Gastroesophageal sphincter (tissue), 4 donors: ENCODE measurements around the gene TBL1XR1. TPM values are rescaled to one million over a fixed set of nuclear protein-coding genes. Genes with fewer than 3 reads are reported as not detected.

Experiments used
- ATAC-seq: fragments of 150-250 bp; one replicate; pipeline ENCODE4 v1.9.1; 2016; ENCODE audit warnings: mild to moderate bottlenecking, moderate library complexity
- H3K27ac ChIP-seq, 4 donors: fragments of 200-600 bp; sonication (generic) in 3 of 4; 1 replicate in 3 of 4; 2 replicates in 1 of 4; pipeline ENCODE4 v1.5.1; 2016 to 2019
- H3K27me3 ChIP-seq: fragments of 200-600 bp; sonication (generic); one replicate; pipeline ENCODE4 v1.5.1; 2019
- H3K36me3 ChIP-seq, 2 donors: fragments of 200-600 bp; sonication (generic); one replicate each; pipeline ENCODE4 v1.5.1; 2019; ENCODE audit warnings: control low read depth in 1 of 2
- H3K4me1 ChIP-seq, 3 donors: fragments of 200-600 bp; sonication (generic); 1 replicate in 2 of 3; 2 replicates in 1 of 3; pipeline ENCODE4 v1.5.1; 2016 to 2019; ENCODE audit warnings: control low read depth in 2 of 3
- H3K4me3 ChIP-seq, 2 donors: fragments of 200-600 bp; sonication (generic); one replicate each; pipeline ENCODE4 v1.5.1; 2019; ENCODE audit warnings: mild to moderate bottlenecking in 1 of 2, moderate library complexity in 1 of 2
- H3K9me3 ChIP-seq, 3 donors: fragments of 200-600 bp; sonication (generic); one replicate each; pipeline ENCODE4 v1.5.1; 2017 to 2019; ENCODE audit warnings: control low read depth in 2 of 3
- CTCF ChIP-seq, 4 experiments: fragments of 200-600 bp in 2 of 4; fragments of 450-650 bp in 2 of 4; sonication (generic) in 1 of 4; IDR thresholded peaks; one replicate each; pipeline ENCODE4 v1.5.1; 2017 to 2019; ENCODE audit warnings: antibody characterized with exemption in 4 of 4, mild to moderate bottlenecking in 2 of 4, moderate library complexity in 2 of 4
- EP300 ChIP-seq: sonication (generic); formaldehyde crosslinking; IDR thresholded peaks from one replicate; pipeline ENCODE4 v1.6.1; 2017; ENCODE audit warnings: antibody characterized with exemption, mild to moderate bottlenecking
- POLR2A ChIP-seq, 2 donors: fragments of 450-650 bp; IDR thresholded peaks; one replicate each; pipeline ENCODE4 v1.6.1; 2017; ENCODE audit warnings: antibody characterized with exemption in 2 of 2, mild to moderate bottlenecking in 2 of 2, moderate library complexity in 1 of 2
- POLR2AphosphoS5 ChIP-seq: sonication (generic); formaldehyde crosslinking; IDR thresholded peaks from one replicate; pipeline ENCODE4 v1.6.1; 2017; ENCODE audit warnings: antibody characterized with exemption
- WGBS, 2 donors: methylation state at CpG; one replicate each; pipeline ENCODE4 v1.1.5; 2018; ENCODE audit warnings: low coverage in 1 of 2; 5-methylcytosine and 5-hydroxymethylcytosine counted together
- total RNA-seq, 4 donors: library from RNA; depleted of rRNA; stranded (reverse); fragments of >200 nt; gene quantifications; one replicate each; pipeline ENCODE4 v1.1.0, GENCODE V29; 2016

TBL1XR1 gene
- total RNA-seq, 4 donors from 2014 or later: 91.1 to 126 (median 97.4) TPM

GRCh38 chr3:177037241-177037640, 160.0 kb downstream of the TBL1XR1 start:
- H3K9me3 ChIP-seq: no peaks in the 10 kb centered on the region
- 75 to 86% methylated on average over 2 to 4 of the region's 4 CpGs for WGBS, 2 donors
- no peaks in the 10 kb centered on the region for H3K27me3 ChIP-seq
- TF ChIP-seq POLR2A (IDR thresholded peaks at IDR 0.05): no peak
- no peak for TF ChIP-seq CTCF (IDR thresholded peaks at IDR 0.05)
- no peak for TF ChIP-seq EP300
- no peak for TF ChIP-seq POLR2AphosphoS5
- H3K36me3 ChIP-seq: peaks cover 6 to 47% of the 10 kb centered on the region in 2 donors
- H3K27ac ChIP-seq: no peak overlapping the region
- no peak overlapping the region for H3K4me3 ChIP-seq
- peaks cover 9 to 32% (median 11%) of the 10 kb centered on the region in 3 donors for H3K4me1 ChIP-seq
- ATAC-seq: no peak

- Histone ChIP-seq H3K36me3 (peaks cover 6 to 63% of the 10 kb centered on the region in 2 donors), H3K27me3 (no peaks in the 10 kb centered on the region), H3K4me3 (no peak overlapping the region), H3K27ac (no peak overlapping the region), H3K4me1 (peaks cover under 1 to 16% (median 7%) of the 10 kb centered on the region in 3 donors), H3K9me3 (no peaks in the 10 kb centered on the region)
- no peak for TF ChIP-seq CTCF (IDR thresholded peaks at IDR 0.05)
- TF ChIP-seq POLR2AphosphoS5: no peak
- TF ChIP-seq POLR2A (IDR thresholded peaks at IDR 0.05): no peak
- no peak for TF ChIP-seq EP300
- ATAC-seq: no peak
- WGBS, 2 donors: 92 to 93% methylated on average over 2 of the region's 4 CpGs
Observed at GRCh38 chr3:177035676-177036075, 161.6 kb downstream of the TBL1XR1 start.

- no peaks in the 10 kb centered on the region for H3K9me3 ChIP-seq
- peaks cover 0 to 9% (median 0%) of the 10 kb centered on the region in 3 donors for H3K4me1 ChIP-seq
- no peak overlapping the region for H3K4me3 ChIP-seq
- H3K36me3 ChIP-seq: peaks cover 6 to 69% of the 10 kb centered on the region in 2 donors
- no peak for ATAC-seq
- H3K27me3 ChIP-seq: no peaks in the 10 kb centered on the region
- TF ChIP-seq POLR2AphosphoS5 (no peak), POLR2A (IDR thresholded peaks at IDR 0.05) (no peak), EP300 (no peak), CTCF (IDR thresholded peaks at IDR 0.05) (no peak)
- WGBS, 2 donors: 90 to 97% methylated on average over 3 of the region's 3 CpGs
- no peak overlapping the region for H3K27ac ChIP-seq
Observed at GRCh38 chr3:177034832-177035475, 162.3 kb downstream of the TBL1XR1 start.

- 84 to 88% methylated on average over 2 to 3 of the region's 3 CpGs for WGBS, 2 donors
- TF ChIP-seq EP300 (no peak), CTCF (IDR thresholded peaks at IDR 0.05) (no peak), POLR2A (IDR thresholded peaks at IDR 0.05) (no peak), POLR2AphosphoS5 (no peak)
- no peaks in the 10 kb centered on the region for H3K27me3 ChIP-seq
- H3K9me3 ChIP-seq: no peaks in the 10 kb centered on the region
- no peak for ATAC-seq
- no peaks in the 10 kb centered on the region for H3K4me1 ChIP-seq
- peaks cover 0 to 50% of the 10 kb centered on the region in 2 donors for H3K36me3 ChIP-seq
- H3K4me3 ChIP-seq: no peak overlapping the region
- no peak overlapping the region for H3K27ac ChIP-seq
Observed at GRCh38 chr3:177026505-177027277, 170.6 kb downstream of the TBL1XR1 start.
